CD14-positive monocyte (primary cell): Measurements from ENCODE around the gene MAP1S. TPM values are rescaled to one million over a fixed set of nuclear protein-coding genes. Genes with fewer than 3 reads are reported as not detected.
A peak's percentile ranks its signal among the peaks of the same experiment; 100 is the strongest.

Source experiments
- DNase-seq, 3 donors: peaks; one replicate each; pipeline ENCODE4 v3.0.0-alpha.2; 2011 to 2022
- H2AFZ ChIP-seq: 2 replicates; pipeline ENCODE4 v1.6.0; 2012; ENCODE audit warnings: mild to moderate bottlenecking, low read depth, low read length, inconsistent platforms; ENCODE audit not compliant: insufficient read depth, poor library complexity, severe bottlenecking
- H3K27ac ChIP-seq, 2 donors: 1 replicate in 1 of 2; 2 replicates in 1 of 2; pipeline ENCODE4 v1.5.1; 2012 to 2013; ENCODE audit warnings: low read length in 2 of 2, control low read depth in 1 of 2, inconsistent platforms in 1 of 2, low read depth in 1 of 2, mild to moderate bottlenecking in 1 of 2
- H3K27me3 ChIP-seq, 2 donors: one replicate each; pipeline versions ENCODE4 v1.6.0 to v1.6.1; 2011 to 2013; ENCODE audit warnings: low read length in 2 of 2; ENCODE audit not compliant: control insufficient read depth in 2 of 2, insufficient read depth in 2 of 2
- H3K36me3 ChIP-seq, 2 donors: replicated peaks in 1 of 2; 1 replicate in 1 of 2; 2 replicates in 1 of 2; pipeline versions ENCODE4 v1.5.1 to v1.6.1; 2012 to 2013; ENCODE audit warnings: low read length in 2 of 2, control low read depth in 1 of 2, inconsistent platforms in 1 of 2, mild to moderate bottlenecking in 1 of 2; ENCODE audit not compliant: insufficient read depth in 2 of 2, control insufficient read depth in 1 of 2
- H3K4me1 ChIP-seq, 2 donors: 1 replicate in 1 of 2; 2 replicates in 1 of 2; pipeline versions ENCODE4 v1.5.1 to v1.6.1; 2012 to 2013; ENCODE audit warnings: low read length in 2 of 2, control low read depth in 1 of 2, inconsistent platforms in 1 of 2, mild to moderate bottlenecking in 1 of 2, moderate library complexity in 1 of 2; ENCODE audit not compliant: insufficient read depth in 2 of 2, control insufficient read depth in 1 of 2
- H3K4me2 ChIP-seq: replicated peaks from 2 replicates; pipeline ENCODE3; 2012; ENCODE audit warnings: low read length, moderate library complexity, mild to moderate bottlenecking; ENCODE audit not compliant: poor library complexity, severe bottlenecking; ENCODE audit errors: extremely low read depth
- H3K4me3 ChIP-seq, 3 experiments: fragments of 200-600 bp in 1 of 3; sonication (generic) in 1 of 3; replicated peaks in 1 of 3; 1 replicate in 2 of 3; 2 replicates in 1 of 3; pipeline ENCODE4 v1.5.1; 2011 to 2013; ENCODE audit warnings: low read length in 3 of 3, mild to moderate bottlenecking in 3 of 3, control low read depth in 2 of 3, low read depth in 2 of 3, inconsistent platforms in 1 of 3, moderate library complexity in 1 of 3
- H3K79me2 ChIP-seq: 2 replicates; pipeline ENCODE4 v1.6.0; 2012; ENCODE audit warnings: mild to moderate bottlenecking, control low read depth, inconsistent platforms, low read length, moderate library complexity; ENCODE audit not compliant: insufficient read depth
- H3K9ac ChIP-seq: 2 replicates; pipeline ENCODE4 v1.6.0; 2017; ENCODE audit warnings: low read length, mild to moderate bottlenecking; ENCODE audit not compliant: insufficient read depth, poor library complexity, severe bottlenecking
- H3K9me3 ChIP-seq, 2 donors: replicated peaks in 1 of 2; 1 replicate in 1 of 2; 2 replicates in 1 of 2; pipeline versions ENCODE4 v1.5.1 to v1.6.1; 2012 to 2013; ENCODE audit warnings: low read length in 2 of 2, control low read depth in 1 of 2; ENCODE audit not compliant: control insufficient read depth in 1 of 2, insufficient read depth in 1 of 2
- H4K20me1 ChIP-seq: 2 replicates; pipeline ENCODE4 v1.6.0; 2012; ENCODE audit warnings: mild to moderate bottlenecking, low read length, control low read depth, moderate library complexity; ENCODE audit not compliant: insufficient read depth
- H3K27ac Mint-ChIP-seq, 7 donors: one replicate each; pipeline ENCODE4 v1.8.0; 2020; ENCODE audit warnings: mild to moderate bottlenecking in 7 of 7, mixed read lengths in 7 of 7, moderate library complexity in 6 of 7, inconsistent platforms in 2 of 7
- H3K27me3 Mint-ChIP-seq, 3 donors: one replicate each; pipeline ENCODE4 v1.8.0; 2021 to 2022; ENCODE audit warnings: low read depth in 3 of 3, mild to moderate bottlenecking in 3 of 3, mixed read lengths in 3 of 3, moderate library complexity in 3 of 3, inconsistent platforms in 1 of 3
- H3K36me3 Mint-ChIP-seq, 2 donors: one replicate each; pipeline ENCODE4 v1.8.0; 2020; ENCODE audit warnings: mixed read lengths in 2 of 2, inconsistent platforms in 1 of 2, mild to moderate bottlenecking in 1 of 2
- H3K4me1 Mint-ChIP-seq: one replicate; pipeline ENCODE4 v1.8.0; 2020; ENCODE audit warnings: mild to moderate bottlenecking, mixed read lengths
- H3K4me3 Mint-ChIP-seq, 2 donors: one replicate each; pipeline ENCODE4 v1.8.0; 2020; ENCODE audit warnings: mild to moderate bottlenecking in 2 of 2, mixed read lengths in 2 of 2, moderate library complexity in 1 of 2
- H3K9me3 Mint-ChIP-seq, 7 donors: one replicate each; pipeline ENCODE4 v1.8.0; 2020 to 2022; ENCODE audit warnings: mixed read lengths in 7 of 7, mild to moderate bottlenecking in 6 of 7, moderate library complexity in 6 of 7, inconsistent platforms in 2 of 7
- WGBS: methylation state at CpG from one replicate; pipeline ENCODE4 v1.1.5; 2013; ENCODE audit warnings: missing lambda C conversion rate; ENCODE audit not compliant: insufficient coverage; 5-methylcytosine and 5-hydroxymethylcytosine counted together
- intact Hi-C, 2 donors: fragments of 100-400 bp; cut with micrococcal nuclease; formaldehyde crosslinking; loops; one replicate each; pipeline versions ENCODE4 v1.15.0 to v1.15.1; 2023
- polyA plus RNA-seq, 3 donors: library from polyadenylated mRNA; depleted of rRNA in 1 of 3; unstranded in 2 of 3; stranded (reverse) in 1 of 3; fragments of 300-500 nt in 2 of 3; fragments of >200 nt in 1 of 3; fragmentation: Illumina TruSeq in 2 of 3; gene quantifications; 1 replicate in 2 of 3; 2 replicates in 1 of 3; pipeline ENCODE4 v1.2.3, GENCODE V29; 2012 to 2021
- TF ChIP-seq, protein P1 (sequence below): fragments of 200-600 bp; IDR thresholded peaks from one replicate; pipeline ENCODE4 v1.8.0; 2022; ENCODE audit warnings: antibody characterized with exemption, mild to moderate bottlenecking

MAP1S gene
- polyA plus RNA-seq, 3 donors = 24.5 to 28.3 (median 27.5) TPM

DNA sequence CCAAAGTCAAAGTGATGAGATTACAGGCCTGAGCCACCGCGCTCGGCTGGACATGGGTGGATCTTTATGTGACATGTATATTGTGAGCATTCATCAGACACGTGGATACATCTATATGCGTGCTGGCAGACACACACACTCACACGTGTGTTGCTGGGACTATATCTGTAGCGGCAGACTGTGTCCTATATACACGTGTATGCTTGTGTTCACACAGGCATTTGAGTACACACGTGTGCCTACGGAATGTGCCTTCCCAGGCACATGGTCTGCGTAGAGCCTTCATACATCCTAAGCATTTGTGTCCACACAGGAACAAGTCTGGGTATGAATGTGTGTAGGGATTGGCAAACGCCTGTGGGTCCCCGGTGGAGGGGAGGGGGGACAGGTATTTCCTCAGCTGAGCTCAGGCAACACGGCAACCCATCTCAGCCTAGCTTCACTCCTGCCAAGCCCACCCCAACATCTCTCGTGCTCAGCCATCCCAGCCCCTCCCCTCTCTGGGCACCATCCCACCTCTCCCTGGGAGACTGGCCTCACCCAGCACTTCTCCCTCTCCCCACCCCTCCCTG is 33.7 kb upstream of the MAP1S start:
- TF ChIP-seq, protein P1, sequence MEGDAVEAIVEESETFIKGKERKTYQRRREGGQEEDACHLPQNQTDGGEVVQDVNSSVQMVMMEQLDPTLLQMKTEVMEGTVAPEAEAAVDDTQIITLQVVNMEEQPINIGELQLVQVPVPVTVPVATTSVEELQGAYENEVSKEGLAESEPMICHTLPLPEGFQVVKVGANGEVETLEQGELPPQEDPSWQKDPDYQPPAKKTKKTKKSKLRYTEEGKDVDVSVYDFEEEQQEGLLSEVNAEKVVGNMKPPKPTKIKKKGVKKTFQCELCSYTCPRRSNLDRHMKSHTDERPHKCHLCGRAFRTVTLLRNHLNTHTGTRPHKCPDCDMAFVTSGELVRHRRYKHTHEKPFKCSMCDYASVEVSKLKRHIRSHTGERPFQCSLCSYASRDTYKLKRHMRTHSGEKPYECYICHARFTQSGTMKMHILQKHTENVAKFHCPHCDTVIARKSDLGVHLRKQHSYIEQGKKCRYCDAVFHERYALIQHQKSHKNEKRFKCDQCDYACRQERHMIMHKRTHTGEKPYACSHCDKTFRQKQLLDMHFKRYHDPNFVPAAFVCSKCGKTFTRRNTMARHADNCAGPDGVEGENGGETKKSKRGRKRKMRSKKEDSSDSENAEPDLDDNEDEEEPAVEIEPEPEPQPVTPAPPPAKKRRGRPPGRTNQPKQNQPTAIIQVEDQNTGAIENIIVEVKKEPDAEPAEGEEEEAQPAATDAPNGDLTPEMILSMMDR = no peak
- 66% methylated on average over 9 of the region's 15 CpGs for WGBS

DNA sequence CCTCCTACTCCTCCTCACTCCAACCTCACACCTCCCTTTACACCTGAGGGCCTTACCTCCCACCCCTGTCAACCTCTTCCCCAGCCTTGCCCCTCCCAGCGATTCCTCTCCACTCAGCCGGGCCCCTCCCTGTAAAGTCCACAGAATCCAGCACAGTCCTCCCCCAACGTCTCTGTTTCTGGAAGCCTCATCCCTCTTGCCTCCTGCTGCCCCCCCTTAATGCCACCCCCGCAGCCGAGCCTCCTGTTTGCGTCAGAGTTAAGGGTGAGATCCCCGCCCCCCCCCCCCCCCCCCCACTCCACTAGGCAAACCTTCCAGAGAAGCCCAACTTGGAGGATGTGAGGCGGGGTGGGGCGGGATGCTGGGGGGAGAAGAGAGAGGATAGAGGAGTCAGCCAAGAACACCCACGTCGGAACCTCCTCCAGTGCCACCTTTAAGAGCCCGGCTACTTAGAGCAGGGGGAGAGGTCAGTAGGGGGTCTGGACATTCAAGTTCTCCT is 33.2 kb upstream of the MAP1S start:
- H4K20me1 ChIP-seq = no peaks in the 10 kb centered on the region
- H3K27ac Mint-ChIP-seq = no peak overlapping the region
- H3K9me3 Mint-ChIP-seq = peaks cover 0 to 23% (median 9%) of the 10 kb centered on the region in 7 donors
- H3K27me3 Mint-ChIP-seq = peaks cover 61 to 88% (median 75%) of the 10 kb centered on the region in 3 donors
- peaks cover 32 to 67% of the 10 kb centered on the region in 2 donors for H3K27me3 ChIP-seq
- H3K9ac ChIP-seq = no peak overlapping the region
- no peak for DNase-seq
- peak overlapping the region in 1 of 2 donors; percentile 64 for H3K4me3 Mint-ChIP-seq
- no peak overlapping the region for H2AFZ ChIP-seq
- peaks cover 3% of the 10 kb centered on the region for H3K4me1 Mint-ChIP-seq
- no peaks in the 10 kb centered on the region for H3K36me3 ChIP-seq
- no peaks in the 10 kb centered on the region for H3K4me1 ChIP-seq
- no peak overlapping the region for H3K27ac ChIP-seq
- H3K9me3 ChIP-seq = peaks cover 0 to 23% of the 10 kb centered on the region in 2 donors
- H3K79me2 ChIP-seq = no peaks in the 10 kb centered on the region
- peaks cover 5 to 7% of the 10 kb centered on the region in 2 donors for H3K36me3 Mint-ChIP-seq
- TF ChIP-seq, protein P1 = no peak
- WGBS = 0% methylated on average over 2 of the region's 12 CpGs
- no peak overlapping the region for H3K4me2 ChIP-seq
- intact Hi-C loops = no loop called here
- no peak overlapping the region for H3K4me3 ChIP-seq

More for the DNA sequence above, 33.7 kb upstream of the MAP1S start:
- Histone ChIP-seq H3K4me2 (no peak overlapping the region), H3K36me3 (no peaks in the 10 kb centered on the region), H4K20me1 (no peaks in the 10 kb centered on the region), H3K27ac (no peak overlapping the region), H3K4me3 (no peak overlapping the region), H2AFZ (no peak overlapping the region), H3K79me2 (no peaks in the 10 kb centered on the region), H3K4me1 (peaks cover under 1% of the 10 kb centered on the region in 2 donors), H3K27me3 (peaks cover 32 to 70% of the 10 kb centered on the region in 2 donors), H3K9ac (no peak overlapping the region), H3K9me3 (peaks cover 0 to 23% of the 10 kb centered on the region in 2 donors)
- H3K4me3 Mint-ChIP-seq = peak overlapping the region in 1 of 2 donors; percentile 64
- H3K36me3 Mint-ChIP-seq = peaks cover 5 to 7% of the 10 kb centered on the region in 2 donors
- H3K27ac Mint-ChIP-seq = no peak overlapping the region
- H3K27me3 Mint-ChIP-seq = peaks cover 64 to 87% (median 77%) of the 10 kb centered on the region in 3 donors
- H3K9me3 Mint-ChIP-seq = peaks cover 0 to 23% (median 9%) of the 10 kb centered on the region in 7 donors
- intact Hi-C loops = no loop called here
- no peak for DNase-seq
- H3K4me1 Mint-ChIP-seq = peaks cover 4% of the 10 kb centered on the region
